H1 (cell line): ENCODE data around the gene PDK2. TPM values are rescaled to one million over a fixed set of nuclear protein-coding genes. Genes with fewer than 3 reads are reported as not detected.

Experiments
- CBX8 ChIP-seq: fragments of 300-800, 300-1000 bp; sonication (generic); IDR thresholded peaks from 2 replicates; pipeline ENCODE4 v1.7.1; 2016; ENCODE audit warnings: low read depth, low read length, borderline replicate concordance
- FOSL1 ChIP-seq: IDR thresholded peaks from 2 replicates; pipeline ENCODE4 v1.6.1; 2011; ENCODE audit warnings: mild to moderate bottlenecking, low read depth, low read length, moderate library complexity; ENCODE audit not compliant: insufficient read depth
- POLR2A ChIP-seq, 2 experiments: IDR thresholded peaks; 1 replicate in 1 of 2; 2 replicates in 1 of 2; pipeline ENCODE4 v1.6.1; 2011; ENCODE audit warnings: low read depth in 2 of 2, low read length in 2 of 2, mild to moderate bottlenecking in 2 of 2; ENCODE audit errors: control extremely low read depth in 1 of 2
- polyA plus RNA-seq, 7 experiments: library from polyadenylated mRNA; depleted of rRNA in 3 of 7; stranded (reverse) in 5 of 7; unstranded in 2 of 7; fragments of >200 nt in 5 of 7; fragments of 200-250 nt in 2 of 7; gene quantifications; 1 replicate in 5 of 7; 2 replicates in 1 of 7; 4 replicates in 1 of 7; pipeline versions ENCODE4 v1.2.1 to v1.2.3, GENCODE V29; 2011 to 2013; ENCODE audit warnings: missing spikeins in 2 of 7, mixed read lengths in 2 of 7
- total RNA-seq: library from RNA; stranded (reverse); fragmentation: NEBNext Ultra II Directional; extraction: Animal tissue kit (Norgen Biotek cat#: 25700); gene quantifications from 2 replicates; pipeline ENCODE4 v1.2.1, GENCODE V29; 2021
- TF ChIP-seq, protein P1 (sequence below): fragments of 300-600 bp; sonication (generic); IDR thresholded peaks from 2 replicates; pipeline ENCODE4 v1.7.1; 2012; ENCODE audit warnings: low read length, moderate library complexity, mild to moderate bottlenecking, inconsistent platforms; ENCODE audit not compliant: insufficient replicate concordance
- TF ChIP-seq, protein P2 (sequence below), 3 experiments: IDR thresholded peaks; 1 replicate in 2 of 3; 2 replicates in 1 of 3; pipeline versions ENCODE4 v1.5.1 to v1.6.1; 2011; ENCODE audit warnings: low read length in 3 of 3, mild to moderate bottlenecking in 3 of 3, inconsistent platforms in 2 of 3, low read depth in 1 of 3, moderate library complexity in 1 of 3; ENCODE audit not compliant: insufficient read depth in 1 of 3; ENCODE audit errors: control extremely low read depth in 1 of 3

Gene PDK2
- total and polyA plus RNA-seq, 2 of the 8 experiments (the other 6 are each of a cell fraction or from before 2014, with no cell fraction given): 18.3 to 121 TPM

DNA sequence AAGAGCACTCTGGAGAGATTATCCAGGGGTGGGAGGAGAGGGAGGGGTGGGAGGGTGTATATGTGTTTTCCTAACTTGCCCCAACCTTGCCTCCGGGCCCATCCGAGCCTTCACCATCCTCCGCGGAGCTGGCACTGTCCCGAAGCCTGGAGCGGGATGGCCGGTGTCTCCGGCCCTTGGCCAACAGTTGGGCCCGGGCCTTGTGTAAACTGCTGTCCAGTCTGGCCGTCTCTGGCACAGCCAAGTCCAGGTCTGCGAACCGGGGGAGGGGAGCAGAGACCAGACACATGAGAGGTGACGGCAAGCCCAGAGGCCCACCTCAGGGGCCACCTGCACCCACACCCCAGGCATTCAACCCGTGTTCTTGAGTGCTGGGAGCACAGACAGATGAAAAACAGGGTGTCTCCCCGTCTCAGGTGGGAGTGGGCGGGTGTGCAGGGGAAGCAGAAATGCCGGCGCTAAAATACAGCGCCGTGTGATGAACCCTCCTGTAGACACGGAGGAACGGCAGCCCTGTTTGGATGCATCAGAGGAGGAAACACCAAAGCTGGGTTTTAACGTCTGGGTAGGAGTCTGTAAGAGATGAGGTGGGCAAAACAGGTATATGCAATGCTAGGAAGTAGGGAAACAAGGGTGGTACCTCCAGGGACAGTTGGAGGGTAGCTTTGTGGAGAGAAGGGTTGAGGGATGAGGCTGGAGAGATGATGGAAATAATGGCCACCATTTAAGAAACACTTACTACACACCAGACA, 23.1 kb downstream of the PDK2 start (continued):
- TF ChIP-seq, protein P1, sequence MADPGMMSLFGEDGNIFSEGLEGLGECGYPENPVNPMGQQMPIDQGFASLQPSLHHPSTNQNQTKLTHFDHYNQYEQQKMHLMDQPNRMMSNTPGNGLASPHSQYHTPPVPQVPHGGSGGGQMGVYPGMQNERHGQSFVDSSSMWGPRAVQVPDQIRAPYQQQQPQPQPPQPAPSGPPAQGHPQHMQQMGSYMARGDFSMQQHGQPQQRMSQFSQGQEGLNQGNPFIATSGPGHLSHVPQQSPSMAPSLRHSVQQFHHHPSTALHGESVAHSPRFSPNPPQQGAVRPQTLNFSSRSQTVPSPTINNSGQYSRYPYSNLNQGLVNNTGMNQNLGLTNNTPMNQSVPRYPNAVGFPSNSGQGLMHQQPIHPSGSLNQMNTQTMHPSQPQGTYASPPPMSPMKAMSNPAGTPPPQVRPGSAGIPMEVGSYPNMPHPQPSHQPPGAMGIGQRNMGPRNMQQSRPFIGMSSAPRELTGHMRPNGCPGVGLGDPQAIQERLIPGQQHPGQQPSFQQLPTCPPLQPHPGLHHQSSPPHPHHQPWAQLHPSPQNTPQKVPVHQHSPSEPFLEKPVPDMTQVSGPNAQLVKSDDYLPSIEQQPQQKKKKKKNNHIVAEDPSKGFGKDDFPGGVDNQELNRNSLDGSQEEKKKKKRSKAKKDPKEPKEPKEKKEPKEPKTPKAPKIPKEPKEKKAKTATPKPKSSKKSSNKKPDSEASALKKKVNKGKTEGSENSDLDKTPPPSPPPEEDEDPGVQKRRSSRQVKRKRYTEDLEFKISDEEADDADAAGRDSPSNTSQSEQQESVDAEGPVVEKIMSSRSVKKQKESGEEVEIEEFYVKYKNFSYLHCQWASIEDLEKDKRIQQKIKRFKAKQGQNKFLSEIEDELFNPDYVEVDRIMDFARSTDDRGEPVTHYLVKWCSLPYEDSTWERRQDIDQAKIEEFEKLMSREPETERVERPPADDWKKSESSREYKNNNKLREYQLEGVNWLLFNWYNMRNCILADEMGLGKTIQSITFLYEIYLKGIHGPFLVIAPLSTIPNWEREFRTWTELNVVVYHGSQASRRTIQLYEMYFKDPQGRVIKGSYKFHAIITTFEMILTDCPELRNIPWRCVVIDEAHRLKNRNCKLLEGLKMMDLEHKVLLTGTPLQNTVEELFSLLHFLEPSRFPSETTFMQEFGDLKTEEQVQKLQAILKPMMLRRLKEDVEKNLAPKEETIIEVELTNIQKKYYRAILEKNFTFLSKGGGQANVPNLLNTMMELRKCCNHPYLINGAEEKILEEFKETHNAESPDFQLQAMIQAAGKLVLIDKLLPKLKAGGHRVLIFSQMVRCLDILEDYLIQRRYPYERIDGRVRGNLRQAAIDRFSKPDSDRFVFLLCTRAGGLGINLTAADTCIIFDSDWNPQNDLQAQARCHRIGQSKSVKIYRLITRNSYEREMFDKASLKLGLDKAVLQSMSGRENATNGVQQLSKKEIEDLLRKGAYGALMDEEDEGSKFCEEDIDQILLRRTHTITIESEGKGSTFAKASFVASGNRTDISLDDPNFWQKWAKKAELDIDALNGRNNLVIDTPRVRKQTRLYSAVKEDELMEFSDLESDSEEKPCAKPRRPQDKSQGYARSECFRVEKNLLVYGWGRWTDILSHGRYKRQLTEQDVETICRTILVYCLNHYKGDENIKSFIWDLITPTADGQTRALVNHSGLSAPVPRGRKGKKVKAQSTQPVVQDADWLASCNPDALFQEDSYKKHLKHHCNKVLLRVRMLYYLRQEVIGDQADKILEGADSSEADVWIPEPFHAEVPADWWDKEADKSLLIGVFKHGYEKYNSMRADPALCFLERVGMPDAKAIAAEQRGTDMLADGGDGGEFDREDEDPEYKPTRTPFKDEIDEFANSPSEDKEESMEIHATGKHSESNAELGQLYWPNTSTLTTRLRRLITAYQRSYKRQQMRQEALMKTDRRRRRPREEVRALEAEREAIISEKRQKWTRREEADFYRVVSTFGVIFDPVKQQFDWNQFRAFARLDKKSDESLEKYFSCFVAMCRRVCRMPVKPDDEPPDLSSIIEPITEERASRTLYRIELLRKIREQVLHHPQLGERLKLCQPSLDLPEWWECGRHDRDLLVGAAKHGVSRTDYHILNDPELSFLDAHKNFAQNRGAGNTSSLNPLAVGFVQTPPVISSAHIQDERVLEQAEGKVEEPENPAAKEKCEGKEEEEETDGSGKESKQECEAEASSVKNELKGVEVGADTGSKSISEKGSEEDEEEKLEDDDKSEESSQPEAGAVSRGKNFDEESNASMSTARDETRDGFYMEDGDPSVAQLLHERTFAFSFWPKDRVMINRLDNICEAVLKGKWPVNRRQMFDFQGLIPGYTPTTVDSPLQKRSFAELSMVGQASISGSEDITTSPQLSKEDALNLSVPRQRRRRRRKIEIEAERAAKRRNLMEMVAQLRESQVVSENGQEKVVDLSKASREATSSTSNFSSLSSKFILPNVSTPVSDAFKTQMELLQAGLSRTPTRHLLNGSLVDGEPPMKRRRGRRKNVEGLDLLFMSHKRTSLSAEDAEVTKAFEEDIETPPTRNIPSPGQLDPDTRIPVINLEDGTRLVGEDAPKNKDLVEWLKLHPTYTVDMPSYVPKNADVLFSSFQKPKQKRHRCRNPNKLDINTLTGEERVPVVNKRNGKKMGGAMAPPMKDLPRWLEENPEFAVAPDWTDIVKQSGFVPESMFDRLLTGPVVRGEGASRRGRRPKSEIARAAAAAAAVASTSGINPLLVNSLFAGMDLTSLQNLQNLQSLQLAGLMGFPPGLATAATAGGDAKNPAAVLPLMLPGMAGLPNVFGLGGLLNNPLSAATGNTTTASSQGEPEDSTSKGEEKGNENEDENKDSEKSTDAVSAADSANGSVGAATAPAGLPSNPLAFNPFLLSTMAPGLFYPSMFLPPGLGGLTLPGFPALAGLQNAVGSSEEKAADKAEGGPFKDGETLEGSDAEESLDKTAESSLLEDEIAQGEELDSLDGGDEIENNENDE: no peak
- TF ChIP-seq FOSL1 (no peak), POLR2A (IDR thresholded peaks at IDR 0.05; ENCODE audit: control extremely low read depth in 1 of 2, low read depth in 2 of 2, low read length in 2 of 2) (no peak), CBX8 (no peak)
- TF ChIP-seq, protein P2, sequence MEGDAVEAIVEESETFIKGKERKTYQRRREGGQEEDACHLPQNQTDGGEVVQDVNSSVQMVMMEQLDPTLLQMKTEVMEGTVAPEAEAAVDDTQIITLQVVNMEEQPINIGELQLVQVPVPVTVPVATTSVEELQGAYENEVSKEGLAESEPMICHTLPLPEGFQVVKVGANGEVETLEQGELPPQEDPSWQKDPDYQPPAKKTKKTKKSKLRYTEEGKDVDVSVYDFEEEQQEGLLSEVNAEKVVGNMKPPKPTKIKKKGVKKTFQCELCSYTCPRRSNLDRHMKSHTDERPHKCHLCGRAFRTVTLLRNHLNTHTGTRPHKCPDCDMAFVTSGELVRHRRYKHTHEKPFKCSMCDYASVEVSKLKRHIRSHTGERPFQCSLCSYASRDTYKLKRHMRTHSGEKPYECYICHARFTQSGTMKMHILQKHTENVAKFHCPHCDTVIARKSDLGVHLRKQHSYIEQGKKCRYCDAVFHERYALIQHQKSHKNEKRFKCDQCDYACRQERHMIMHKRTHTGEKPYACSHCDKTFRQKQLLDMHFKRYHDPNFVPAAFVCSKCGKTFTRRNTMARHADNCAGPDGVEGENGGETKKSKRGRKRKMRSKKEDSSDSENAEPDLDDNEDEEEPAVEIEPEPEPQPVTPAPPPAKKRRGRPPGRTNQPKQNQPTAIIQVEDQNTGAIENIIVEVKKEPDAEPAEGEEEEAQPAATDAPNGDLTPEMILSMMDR (IDR thresholded peaks at IDR 0.05; ENCODE audit: control extremely low read depth in 1 of 3, insufficient read depth in 1 of 3, low read depth in 1 of 3, low read length in 3 of 3): no peak
